ENCODE measurements around the gene REPS2.

- TF ChIP-seq CTCF (IDR thresholded peaks at IDR 0.05) (no peak), POLR2AphosphoS5 (IDR thresholded peaks at IDR 0.05) (no peak), POLR2A (IDR thresholded peaks at IDR 0.05) (no peak)
Observed at GRCh38 chrX:17038277-17038676, 91.8 kb downstream of the REPS2 start.
